Activated CD4-positive, CD25-positive, alpha-beta regulatory T cell treated with anti-CD3 and anti-CD28 coated beads, Interleukin-2, amount 50 U/mL, for 24 hours (primary cell): Measurements from ENCODE around the gene ALG8.
"Not testable (repeated sequence)": the region's sequence is repeated elsewhere in the genome, so short reads cannot be mapped to it uniquely, and the experiment has no call there.

ENCODE experiments used
- ATAC-seq, 2 donors: fragments of 150-1000 bp; cut with Tn5 transposase; one replicate each; pipeline ENCODE4 v1.10.0; 2021; ENCODE audit warnings: mild to moderate bottlenecking in 1 of 2, moderate library complexity in 1 of 2

Gene ALG8

GRCh38 chr11:78139422-78140391, at the start of gene ALG8:
ALG8 (minus strand) TSS chr11:78139626; CDS start chr11:78139588, 38 bp downstream.
- peak; percentile 94 for ATAC-seq

DNA sequence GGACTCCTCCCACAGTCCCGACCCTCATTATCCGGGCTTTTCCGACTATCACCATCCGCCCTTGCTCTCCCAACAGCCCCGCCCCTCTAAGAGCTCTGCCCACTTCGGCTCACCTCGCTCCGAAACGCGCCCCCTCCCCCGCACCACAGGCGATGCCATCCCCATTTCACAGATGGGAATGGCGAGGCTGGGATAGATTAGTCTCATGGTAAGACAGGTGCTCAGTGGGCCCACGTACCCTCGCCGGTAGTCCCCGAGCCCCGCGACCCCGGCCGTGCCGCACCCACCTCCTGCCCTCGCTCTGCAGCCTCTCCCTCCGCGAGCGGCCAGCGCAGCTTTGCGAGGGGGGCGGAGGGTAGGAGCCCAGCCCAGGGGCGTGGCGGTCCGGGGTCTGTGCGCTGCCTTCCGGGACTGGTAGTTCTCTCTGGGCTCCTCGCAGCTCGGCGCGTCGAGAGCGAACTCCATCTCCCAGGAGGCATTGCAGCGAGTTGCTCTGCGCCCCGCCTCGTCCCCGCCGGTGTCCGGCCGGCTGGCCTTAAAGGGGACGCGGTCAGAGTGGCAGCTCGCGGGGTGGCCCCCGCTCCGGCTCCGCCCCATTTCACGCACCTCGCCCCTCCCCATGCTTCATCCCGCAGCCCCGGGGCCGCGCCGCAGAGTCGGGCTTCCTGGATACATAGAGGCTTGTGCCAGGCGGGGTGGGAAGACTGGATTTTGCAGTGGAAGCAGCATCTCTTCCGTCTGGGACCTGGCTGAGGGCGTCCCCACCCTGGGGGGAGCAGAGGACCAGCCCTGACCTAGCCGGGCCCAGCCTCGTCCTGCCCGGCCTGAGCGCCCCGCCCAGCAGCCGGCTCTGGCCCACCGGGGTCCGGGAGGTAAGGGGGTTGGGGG, 49.1 kb upstream of the ALG8 start, which contains the start of the genes KCTD21 and USP35:
TSS of gene KCTD21 (minus strand) at position 341 of the 888 bp plus-strand sequence. CDS start 14,072 bp downstream, outside the sequence.
TSS of gene USP35 (plus strand) at position 634 of the 888 bp plus-strand sequence. CDS start 7,327 bp downstream, outside the sequence.
- peak; percentile 94 to 95 for ATAC-seq

GRCh38 chr11:78187366-78188285, 48.2 kb upstream of the ALG8 start:
- peak; percentile 64 to 69 for ATAC-seq

- no peak for ATAC-seq
Measured at GRCh38 chr11:78181185-78181584, 41.8 kb upstream of the ALG8 start.

- ATAC-seq: no peak
Measured at GRCh38 chr11:78180751-78181150, 41.3 kb upstream of the ALG8 start.

GRCh38 chr11:78179459-78180071, 40.1 kb upstream of the ALG8 start:
- ATAC-seq: no peak

DNA sequence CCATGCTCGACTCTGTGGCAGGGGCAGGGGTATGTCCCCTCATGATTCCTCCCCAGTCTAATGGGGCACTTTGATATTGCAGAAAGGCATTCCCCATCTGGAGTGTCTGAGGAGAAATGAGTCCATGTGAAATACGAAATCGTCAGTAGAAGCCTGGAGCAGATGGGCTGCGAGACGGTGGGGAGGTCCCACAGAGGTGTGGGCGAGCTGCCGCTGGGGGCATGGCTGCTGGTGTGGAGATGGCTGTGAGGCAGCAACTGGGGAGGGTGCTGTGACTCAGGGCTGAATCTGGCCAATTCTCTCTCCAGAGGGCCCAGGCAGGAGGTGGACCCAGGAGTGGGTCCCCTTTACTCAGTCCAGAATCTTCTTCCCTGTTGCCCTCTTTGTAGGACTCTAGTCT, 37.8 kb upstream of the ALG8 start:
- no peak for ATAC-seq

DNA sequence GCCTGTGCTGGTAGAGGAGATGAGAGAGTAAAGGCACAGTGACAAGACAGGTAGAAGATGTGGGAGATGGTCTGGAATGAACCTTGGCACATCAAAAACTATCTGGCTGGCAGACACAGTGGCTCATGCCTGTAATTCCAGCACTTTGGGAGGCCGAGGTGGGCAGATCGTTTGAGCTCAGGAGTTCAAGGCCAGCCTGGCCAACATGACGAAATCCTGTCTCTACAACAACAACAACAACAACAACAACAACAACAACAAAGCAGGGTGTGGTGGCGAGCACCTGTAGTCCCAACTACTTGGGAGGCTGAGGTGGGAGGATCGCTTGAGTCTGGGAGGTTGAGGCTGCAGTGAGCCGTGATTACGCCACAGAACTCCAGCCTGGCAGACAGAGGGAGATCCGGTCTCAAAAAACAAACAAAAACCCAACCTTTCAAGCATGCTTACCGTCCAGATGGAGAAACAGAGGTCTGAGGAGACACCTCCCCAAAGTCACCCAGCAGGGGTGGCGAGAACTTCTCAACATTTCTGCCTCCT, 37.2 kb upstream of the ALG8 start:
- ATAC-seq: no peak

DNA sequence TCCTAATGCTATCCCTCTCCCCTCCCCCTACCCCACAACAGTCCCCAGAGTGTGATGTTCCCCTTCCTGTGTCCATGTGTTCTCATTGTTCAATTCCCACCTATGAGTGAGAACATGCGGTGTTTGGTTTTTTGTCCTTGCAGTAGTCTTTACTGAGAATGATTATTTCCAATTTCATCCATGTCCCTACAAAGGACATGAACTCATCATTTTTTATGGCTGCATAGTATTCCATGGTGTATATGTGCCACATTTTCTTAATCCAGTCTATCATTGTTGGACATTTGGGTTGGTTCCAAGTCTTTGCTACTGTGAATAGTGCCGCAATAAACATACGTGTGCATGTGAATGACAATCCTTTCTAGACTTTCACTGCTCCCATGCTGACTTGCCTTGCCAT, 36.4 kb upstream of the ALG8 start:
- not testable (repeated sequence) for ATAC-seq

DNA sequence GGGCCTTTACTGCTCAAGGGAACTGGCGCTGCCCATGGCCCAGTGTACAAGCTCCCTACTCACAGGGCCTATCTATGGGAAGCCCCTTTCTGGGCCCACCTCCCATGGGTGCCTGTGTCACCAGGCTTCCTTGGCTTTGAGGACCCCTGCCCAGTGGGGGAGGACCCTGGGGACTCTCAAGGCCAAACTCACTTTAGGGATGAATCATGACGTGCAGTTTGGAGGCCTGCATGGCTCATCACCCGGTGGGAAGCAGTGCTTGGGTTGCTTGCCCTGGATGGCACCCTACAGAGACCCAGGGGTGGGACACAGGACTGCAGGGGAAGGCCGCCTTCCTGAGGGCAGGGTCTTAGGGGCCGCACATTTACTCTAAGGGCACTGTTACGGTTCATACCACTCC, 32.5 kb upstream of the ALG8 start:
- no peak for ATAC-seq

GRCh38 chr11:78170874-78171549, 31.6 kb upstream of the ALG8 start:
- no peak for ATAC-seq

GRCh38 chr11:78170413-78170812, 31.0 kb upstream of the ALG8 start:
- no peak for ATAC-seq

DNA sequence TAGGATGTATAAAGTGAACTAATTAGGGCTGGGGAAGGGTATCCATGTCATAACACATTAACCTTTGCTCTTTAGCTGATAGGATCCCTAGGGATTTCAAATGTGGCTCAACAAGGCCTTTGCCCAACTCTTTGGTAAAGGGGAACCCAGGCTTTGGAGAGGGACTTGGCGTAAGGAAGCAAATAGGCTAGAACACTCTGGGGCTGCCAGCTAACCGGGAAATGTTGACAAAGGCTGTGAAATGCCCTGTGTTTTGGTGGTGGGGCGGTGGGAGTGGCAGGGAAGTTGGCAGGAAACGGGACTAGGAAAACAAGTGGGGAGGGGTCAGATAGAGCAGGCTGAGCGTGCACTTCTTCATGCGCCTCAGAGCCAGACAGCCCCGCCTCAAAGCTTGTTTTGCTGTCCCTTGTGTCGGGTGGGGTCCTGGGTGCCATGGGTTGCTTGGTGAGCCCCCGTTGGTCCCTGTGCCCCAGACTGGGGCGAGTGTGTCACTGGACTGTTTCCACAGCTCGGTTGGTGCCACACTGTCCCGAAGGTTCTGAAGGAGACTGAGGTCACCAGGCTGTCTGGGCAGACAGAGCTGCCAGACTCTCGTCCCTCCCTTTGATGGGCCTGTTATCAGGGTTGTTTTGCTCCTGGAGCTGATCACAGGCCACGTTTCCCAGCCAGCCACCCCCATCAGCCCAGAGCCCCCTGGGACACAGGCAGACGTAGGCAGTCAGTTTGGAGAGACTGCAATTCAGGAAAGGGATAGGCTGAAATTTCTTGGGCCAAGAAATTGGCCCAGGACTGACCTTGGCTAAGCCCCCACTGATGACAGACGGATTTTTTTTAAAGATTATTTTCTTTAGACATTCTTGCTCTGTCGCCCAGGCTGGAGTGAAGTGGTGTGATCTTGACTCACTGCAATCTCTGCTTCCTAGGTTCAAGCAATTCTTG, 29.4 kb upstream of the ALG8 start:
- no peak for ATAC-seq

GRCh38 chr11:78166855-78167469, 27.5 kb upstream of the ALG8 start:
- ATAC-seq: no peak

DNA sequence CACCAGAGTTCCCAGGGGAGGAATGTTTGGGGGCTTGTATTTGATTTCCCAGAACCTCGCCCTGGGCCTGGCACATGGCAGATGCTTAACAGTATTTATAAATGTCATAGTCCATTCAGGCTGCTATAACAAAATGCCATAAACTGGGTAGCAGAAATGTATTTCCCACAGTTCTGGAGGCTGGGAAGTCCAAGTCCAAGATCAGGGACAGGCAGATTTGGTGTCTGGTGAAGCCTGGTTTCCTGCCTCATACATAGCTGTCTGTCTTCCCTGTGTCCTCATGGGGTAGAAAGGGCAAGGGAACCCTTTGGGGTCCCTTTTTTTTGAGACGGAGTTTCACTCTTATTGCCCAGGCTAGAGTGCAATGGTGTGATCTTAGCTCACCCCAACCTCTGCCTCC, 25.0 kb upstream of the ALG8 start:
- ATAC-seq: no peak

DNA sequence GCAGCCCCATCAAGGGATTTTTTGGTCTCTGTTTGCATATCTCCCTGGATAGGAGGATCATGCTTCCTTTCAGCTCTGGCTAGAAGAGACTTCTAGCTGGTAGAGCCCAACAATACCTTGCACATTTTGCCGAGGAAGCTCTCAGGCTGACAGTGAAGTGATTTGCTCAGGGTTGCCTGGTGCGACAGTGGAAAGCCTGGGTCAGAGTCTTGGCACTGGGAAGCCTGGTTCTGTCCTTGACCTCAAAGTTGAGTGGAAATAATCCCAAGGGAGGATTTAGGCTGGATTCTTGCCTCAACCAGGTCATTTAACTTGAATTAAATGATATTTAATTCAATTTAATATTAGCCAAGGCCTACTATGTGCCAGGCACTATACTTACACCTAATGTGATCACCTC, 24.4 kb upstream of the ALG8 start:
- ATAC-seq: no peak

- no peak for ATAC-seq
Measured at GRCh38 chr11:78161962-78162371, 22.5 kb upstream of the ALG8 start.

DNA sequence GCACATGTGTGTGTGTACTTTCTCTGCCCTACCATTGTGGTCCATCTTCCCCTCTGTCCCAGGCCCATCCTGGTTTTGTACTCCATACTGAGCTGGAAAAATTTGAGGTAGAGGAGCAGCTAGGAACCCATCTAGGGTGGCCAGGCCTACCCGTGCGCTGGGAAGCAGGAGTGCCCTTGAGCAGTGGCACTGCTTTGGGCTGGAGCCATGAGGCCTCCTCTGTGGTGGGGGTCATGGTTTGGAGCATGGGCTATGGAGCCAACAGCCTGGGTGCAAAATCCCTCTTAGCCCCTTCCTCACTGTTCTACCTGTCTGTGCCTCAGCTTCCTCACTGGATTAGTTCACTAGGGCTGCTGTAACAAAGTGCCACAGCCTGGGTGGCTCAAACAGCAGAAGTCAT, 21.9 kb upstream of the ALG8 start:
- no peak for ATAC-seq

DNA sequence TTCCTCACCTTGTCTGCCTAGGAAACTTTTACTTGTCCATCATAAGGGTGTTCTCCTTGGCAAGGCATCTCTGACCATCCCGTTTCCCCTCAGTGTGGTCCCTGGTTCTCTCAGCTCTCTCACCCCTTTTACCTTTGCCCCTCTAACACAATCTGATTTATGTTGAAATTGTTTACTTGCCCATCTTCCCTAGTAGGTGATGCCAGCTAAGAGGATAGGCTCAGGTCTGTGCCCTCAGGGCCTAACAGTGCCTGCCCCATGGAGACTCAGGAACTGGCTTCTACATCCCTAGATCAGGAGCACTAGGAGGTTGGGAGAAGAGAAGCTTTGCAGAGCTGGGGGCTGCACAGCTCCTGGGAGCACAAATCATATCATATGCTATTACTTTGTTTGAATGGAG, 21.1 kb upstream of the ALG8 start:
- ATAC-seq: no peak
